ENCODE data around the gene PREX1.
"Not testable (repeated sequence)": the region's sequence is repeated elsewhere in the genome, so short reads cannot be mapped to it uniquely, and the experiment has no call there.

PREX1 gene

GRCh38 chr20:48760403-48760983 lies 67.3 kb downstream of the PREX1 start:
- Mint-ChIP-seq H3K4me3 (peak overlapping the region; percentile 74), H3K4me1 (ENCODE audit: low read depth) (peaks cover 96% of the 10 kb centered on the region), H3K36me3 (ENCODE audit: low read depth) (peaks cover 59% of the 10 kb centered on the region), H3K9me3 (peaks cover 13% of the 10 kb centered on the region), H3K27me3 (no peaks in the 10 kb centered on the region), H3K27ac (peak overlapping the region; percentile 97)

- Mint-ChIP-seq H3K27me3 (no peaks in the 10 kb centered on the region), H3K4me3 (peak overlapping the region; percentile 74), H3K36me3 (ENCODE audit: low read depth) (peaks cover 59% of the 10 kb centered on the region)
These were observed 68.1 kb downstream of the PREX1 start for GRCh38 chr20:48759631-48760245.

GRCh38 chr20:48758206-48758820 lies 69.5 kb downstream of the PREX1 start:
- Mint-ChIP-seq H3K27ac (peak overlapping the region; percentile 92), H3K27me3 (no peaks in the 10 kb centered on the region), H3K9me3 (peaks cover 23% of the 10 kb centered on the region), H3K4me3 (peak overlapping the region; percentile 51), H3K36me3 (ENCODE audit: low read depth) (peaks cover 63% of the 10 kb centered on the region), H3K4me1 (ENCODE audit: low read depth) (peaks cover 94% of the 10 kb centered on the region)

More at GRCh38 chr20:48759631-48760245, 68.1 kb downstream of the PREX1 start:
- peaks cover 94% of the 10 kb centered on the region for H3K4me1 Mint-ChIP-seq (ENCODE audit: low read depth)
- peaks cover 18% of the 10 kb centered on the region for H3K9me3 Mint-ChIP-seq
- H3K27ac Mint-ChIP-seq: peak overlapping the region; percentile 97

- H3K27me3 Mint-ChIP-seq, H3K4me3 Mint-ChIP-seq: not testable (repeated sequence)
- peaks cover 94% of the 10 kb centered on the region for H3K4me1 Mint-ChIP-seq (ENCODE audit: low read depth)
- H3K36me3 Mint-ChIP-seq (ENCODE audit: low read depth): peaks cover 67% of the 10 kb centered on the region
- H3K27ac Mint-ChIP-seq: peak overlapping the region; percentile 92
- peaks cover 23% of the 10 kb centered on the region for H3K9me3 Mint-ChIP-seq
These were observed 71.0 kb downstream of the PREX1 start for GRCh38 chr20:48756774-48757173.

GRCh38 chr20:48754292-48754691 lies 73.5 kb downstream of the PREX1 start:
- Mint-ChIP-seq H3K4me3 (no peak overlapping the region), H3K27me3 (no peaks in the 10 kb centered on the region), H3K36me3 (ENCODE audit: low read depth) (peaks cover 61% of the 10 kb centered on the region), H3K4me1 (ENCODE audit: low read depth) (peaks cover 94% of the 10 kb centered on the region), H3K27ac (no peak overlapping the region), H3K9me3 (peaks cover 23% of the 10 kb centered on the region)

- no peak overlapping the region for H3K4me3 Mint-ChIP-seq
- peak overlapping the region; percentile 39 for H3K27ac Mint-ChIP-seq
- H3K4me1 Mint-ChIP-seq (ENCODE audit: low read depth): peaks cover 94% of the 10 kb centered on the region
- H3K9me3 Mint-ChIP-seq: peaks cover 23% of the 10 kb centered on the region
- H3K36me3 Mint-ChIP-seq (ENCODE audit: low read depth): peaks cover 64% of the 10 kb centered on the region
- H3K27me3 Mint-ChIP-seq: no peaks in the 10 kb centered on the region
These were observed 74.8 kb downstream of the PREX1 start for GRCh38 chr20:48752963-48753362.

GRCh38 chr20:48751871-48752270 lies 75.9 kb downstream of the PREX1 start:
- H3K27me3 Mint-ChIP-seq: no peaks in the 10 kb centered on the region
- H3K36me3 Mint-ChIP-seq (ENCODE audit: low read depth): peaks cover 54% of the 10 kb centered on the region
- peaks cover 19% of the 10 kb centered on the region for H3K9me3 Mint-ChIP-seq
- peaks cover 86% of the 10 kb centered on the region for H3K4me1 Mint-ChIP-seq (ENCODE audit: low read depth)
- peak overlapping the region; percentile 72 for H3K27ac Mint-ChIP-seq
- H3K4me3 Mint-ChIP-seq: peak overlapping the region; percentile 38

GRCh38 chr20:48750941-48751635 lies 76.7 kb downstream of the PREX1 start:
- Mint-ChIP-seq H3K27ac (peak overlapping the region; percentile 72), H3K36me3 (ENCODE audit: low read depth) (peaks cover 50% of the 10 kb centered on the region), H3K27me3 (no peaks in the 10 kb centered on the region), H3K4me3 (peak overlapping the region; percentile 38), H3K4me1 (ENCODE audit: low read depth) (peaks cover 82% of the 10 kb centered on the region), H3K9me3 (peaks cover 12% of the 10 kb centered on the region)

- peaks cover 77% of the 10 kb centered on the region for H3K4me1 Mint-ChIP-seq (ENCODE audit: low read depth)
These were observed 77.4 kb downstream of the PREX1 start for GRCh38 chr20:48750376-48750775.

GRCh38 chr20:48749437-48749836 lies 78.4 kb downstream of the PREX1 start:
- Mint-ChIP-seq H3K9me3 (peaks cover 5% of the 10 kb centered on the region), H3K36me3 (ENCODE audit: low read depth) (peaks cover 44% of the 10 kb centered on the region), H3K4me3 (no peak overlapping the region), H3K27me3 (no peaks in the 10 kb centered on the region), H3K4me1 (ENCODE audit: low read depth) (peaks cover 71% of the 10 kb centered on the region), H3K27ac (peak overlapping the region; percentile 36)

More at GRCh38 chr20:48750376-48750775, 77.4 kb downstream of the PREX1 start:
- Mint-ChIP-seq H3K27me3 (no peaks in the 10 kb centered on the region), H3K27ac (peak overlapping the region; percentile 59), H3K9me3 (peaks cover 9% of the 10 kb centered on the region), H3K4me3 (no peak overlapping the region), H3K36me3 (ENCODE audit: low read depth) (peaks cover 47% of the 10 kb centered on the region)

- H3K27ac Mint-ChIP-seq: peak overlapping the region; percentile 81
- H3K4me3 Mint-ChIP-seq: no peak overlapping the region
- H3K9me3 Mint-ChIP-seq: peaks cover 1% of the 10 kb centered on the region
- peaks cover 63% of the 10 kb centered on the region for H3K4me1 Mint-ChIP-seq (ENCODE audit: low read depth)
- H3K27me3 Mint-ChIP-seq: no peaks in the 10 kb centered on the region
- peaks cover 48% of the 10 kb centered on the region for H3K36me3 Mint-ChIP-seq (ENCODE audit: low read depth)
These were observed 79.2 kb downstream of the PREX1 start for GRCh38 chr20:48748556-48748955.

- peak overlapping the region; percentile 81 for H3K27ac Mint-ChIP-seq
- peaks cover 57% of the 10 kb centered on the region for H3K4me1 Mint-ChIP-seq (ENCODE audit: low read depth)
- peaks cover 47% of the 10 kb centered on the region for H3K36me3 Mint-ChIP-seq (ENCODE audit: low read depth)
- H3K27me3 Mint-ChIP-seq: no peaks in the 10 kb centered on the region
- H3K9me3 Mint-ChIP-seq: no peaks in the 10 kb centered on the region
- no peak overlapping the region for H3K4me3 Mint-ChIP-seq
These were observed 79.9 kb downstream of the PREX1 start for GRCh38 chr20:48747840-48748414.

GRCh38 chr20:48745330-48745729 lies 82.5 kb downstream of the PREX1 start:
- Mint-ChIP-seq H3K4me3 (no peak overlapping the region), H3K27me3 (no peaks in the 10 kb centered on the region), H3K27ac (no peak overlapping the region), H3K36me3 (ENCODE audit: low read depth) (peaks cover 44% of the 10 kb centered on the region), H3K4me1 (ENCODE audit: low read depth) (peaks cover 39% of the 10 kb centered on the region), H3K9me3 (no peaks in the 10 kb centered on the region)

GRCh38 chr20:48744515-48744914 lies 83.3 kb downstream of the PREX1 start:
- Mint-ChIP-seq H3K36me3 (ENCODE audit: low read depth) (peaks cover 44% of the 10 kb centered on the region), H3K27me3 (no peaks in the 10 kb centered on the region), H3K9me3 (no peaks in the 10 kb centered on the region), H3K27ac (no peak overlapping the region), H3K4me3 (no peak overlapping the region), H3K4me1 (ENCODE audit: low read depth) (peaks cover 39% of the 10 kb centered on the region)

- Mint-ChIP-seq H3K4me1 (ENCODE audit: low read depth) (peaks cover 39% of the 10 kb centered on the region), H3K4me3 (no peak overlapping the region), H3K27me3 (no peaks in the 10 kb centered on the region), H3K36me3 (ENCODE audit: low read depth) (peaks cover 48% of the 10 kb centered on the region), H3K9me3 (no peaks in the 10 kb centered on the region), H3K27ac (no peak overlapping the region)
These were observed 84.0 kb downstream of the PREX1 start for GRCh38 chr20:48743807-48744206.

Measured in stimulated activated naive CD8-positive, alpha-beta T cell treated with anti-CD3 and anti-CD28 coated beads, Interleukin-15, Interleukin-2, amounts not matched to agents 100 ng/mL and 50 ng/mL, for 24 hours (primary cell).